NCI-H128 (cell line): ENCODE measurements around the gene SFSWAP.

ENCODE experiments used
- DNase-seq: peaks from one replicate; lab custom pipeline; 2025; ENCODE audit not compliant: unreplicated experiment; lab: John Stamatoyannopoulos, UW

SFSWAP gene

DNA sequence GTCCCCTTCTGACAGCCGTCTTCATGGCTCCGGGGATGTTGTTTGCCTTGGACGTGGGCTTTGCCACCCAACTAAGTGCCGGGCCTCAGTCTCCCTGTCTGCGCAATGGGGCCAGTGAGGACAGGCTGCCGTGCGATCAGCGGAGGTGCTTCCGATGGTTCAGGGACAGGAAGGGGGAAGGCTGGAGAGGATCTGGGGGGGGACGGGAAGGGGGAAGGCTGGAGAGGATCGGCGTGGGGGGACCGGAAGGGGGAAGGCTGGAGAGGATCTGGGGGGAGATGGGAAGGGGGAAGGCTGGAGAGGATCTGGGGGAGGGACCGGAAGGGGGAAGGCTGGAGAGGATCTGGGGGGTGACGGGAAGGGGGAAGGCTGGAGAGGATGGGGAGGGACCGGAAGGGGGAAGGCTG is 120.7 kb downstream of the SFSWAP start:
- DNase-seq: no peak

DNA sequence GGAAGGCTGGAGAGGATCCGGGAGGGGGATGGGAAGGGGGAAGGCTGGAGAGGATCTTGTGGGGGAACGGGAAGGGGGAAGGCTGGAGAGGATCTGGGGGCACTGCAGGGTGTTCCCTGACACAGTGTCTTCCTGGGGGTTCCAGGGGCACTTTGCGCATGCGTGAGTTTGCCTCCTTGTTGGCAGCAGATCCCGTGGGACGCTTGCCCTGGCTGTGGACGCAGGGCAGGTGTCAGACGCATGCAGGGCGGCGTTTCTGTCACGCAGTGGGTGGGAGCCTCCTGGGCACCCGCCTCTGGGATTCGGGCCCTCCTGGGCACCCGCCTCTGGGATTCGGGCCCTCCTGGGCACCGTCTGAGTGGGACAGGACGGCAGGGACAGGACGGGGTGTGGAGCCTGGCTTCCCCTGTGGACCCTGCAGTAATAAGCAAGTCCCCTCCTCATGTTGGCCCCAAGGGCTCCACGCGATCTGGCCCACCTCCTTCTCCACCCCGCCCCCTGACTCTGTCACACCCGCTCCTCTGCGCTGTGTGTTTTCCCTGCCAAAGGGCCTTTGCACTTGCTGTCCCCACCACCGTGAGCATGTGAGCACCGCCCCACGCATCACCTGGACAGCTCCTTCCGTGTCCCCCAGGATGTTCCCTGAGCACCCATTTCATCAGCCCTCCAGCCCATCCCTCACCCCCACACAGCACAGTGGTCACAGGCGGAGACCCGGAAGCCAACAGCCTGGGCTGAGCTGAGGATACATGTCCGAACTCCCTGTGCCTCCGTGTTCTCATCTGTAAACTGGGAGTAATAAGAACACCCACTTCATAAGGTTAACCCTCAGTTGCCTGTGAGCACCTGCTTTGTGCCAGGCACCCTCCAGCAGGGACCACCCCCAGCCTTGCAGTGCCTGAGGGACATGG is 121.7 kb downstream of the SFSWAP start:
- DNase-seq: peak; percentile 46

DNA sequence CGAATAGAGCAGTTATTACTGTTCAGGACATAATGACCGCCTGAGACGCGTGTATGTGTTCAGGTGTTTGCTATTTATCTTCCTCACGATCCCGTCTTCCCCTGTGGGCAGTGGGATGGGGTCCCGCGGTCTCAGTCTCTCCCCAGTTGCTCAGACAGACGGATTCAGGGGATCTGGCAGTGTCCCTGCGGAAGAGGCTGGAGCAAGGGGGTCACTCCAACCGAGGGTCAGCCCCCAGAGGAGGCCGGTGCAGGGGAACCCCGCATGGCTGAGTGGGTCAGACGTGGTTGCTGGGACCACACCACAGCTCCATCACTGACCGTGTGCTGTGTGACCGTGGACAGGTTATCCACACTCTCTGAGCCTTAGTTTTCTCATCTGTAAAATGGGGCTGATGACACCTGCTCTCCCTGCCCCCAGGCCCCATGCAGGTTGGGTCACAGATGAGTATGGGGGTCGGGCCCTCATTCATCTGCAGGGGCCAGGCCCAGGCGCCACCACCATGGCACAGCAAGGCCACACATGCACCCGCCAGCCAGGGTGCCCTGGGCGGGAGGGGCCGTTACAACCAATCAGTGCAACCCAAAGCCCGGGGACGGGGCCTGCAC is 122.5 kb downstream of the SFSWAP start:
- no peak for DNase-seq

DNA sequence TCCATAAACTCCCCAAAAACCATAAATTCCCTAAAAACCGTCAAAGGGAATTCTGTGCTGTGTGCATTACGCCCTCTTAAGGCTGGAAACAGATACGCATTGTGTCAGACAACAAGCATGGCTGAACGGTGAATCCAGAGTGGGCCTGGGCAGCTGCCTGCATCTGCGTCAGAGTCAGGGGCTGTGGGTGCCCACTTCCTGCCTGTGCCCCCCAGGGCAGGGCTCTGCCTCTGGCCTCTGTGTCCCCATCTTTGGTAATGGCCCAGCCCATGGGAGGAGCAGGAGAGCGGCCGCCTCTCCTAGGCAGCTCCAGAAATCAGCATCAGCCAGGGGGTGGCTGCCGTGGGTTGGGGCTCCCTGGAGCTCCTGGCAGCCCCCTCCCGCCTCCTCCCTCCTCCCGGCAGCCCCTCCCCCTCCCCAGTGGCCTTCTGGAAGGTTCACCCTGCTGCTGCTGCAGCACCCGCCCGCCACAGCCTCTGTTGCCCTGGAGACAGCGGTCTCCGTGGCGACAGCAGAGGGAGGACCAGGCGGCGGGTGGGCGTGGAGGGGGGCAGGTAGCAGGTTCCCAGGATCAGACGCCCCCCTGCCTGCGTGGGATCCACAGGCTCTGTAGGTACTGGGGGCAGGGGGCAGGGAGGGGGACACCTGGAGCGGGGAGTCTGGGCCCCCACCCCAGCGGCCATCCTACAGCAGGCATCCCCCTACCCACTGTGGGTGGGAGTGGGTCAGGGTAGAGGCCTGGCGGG is 123.2 kb downstream of the SFSWAP start:
- DNase-seq: no peak

- DNase-seq: no peak
Measured at GRCh38 chr12:131834798-131835615, 124.1 kb downstream of the SFSWAP start.

DNA sequence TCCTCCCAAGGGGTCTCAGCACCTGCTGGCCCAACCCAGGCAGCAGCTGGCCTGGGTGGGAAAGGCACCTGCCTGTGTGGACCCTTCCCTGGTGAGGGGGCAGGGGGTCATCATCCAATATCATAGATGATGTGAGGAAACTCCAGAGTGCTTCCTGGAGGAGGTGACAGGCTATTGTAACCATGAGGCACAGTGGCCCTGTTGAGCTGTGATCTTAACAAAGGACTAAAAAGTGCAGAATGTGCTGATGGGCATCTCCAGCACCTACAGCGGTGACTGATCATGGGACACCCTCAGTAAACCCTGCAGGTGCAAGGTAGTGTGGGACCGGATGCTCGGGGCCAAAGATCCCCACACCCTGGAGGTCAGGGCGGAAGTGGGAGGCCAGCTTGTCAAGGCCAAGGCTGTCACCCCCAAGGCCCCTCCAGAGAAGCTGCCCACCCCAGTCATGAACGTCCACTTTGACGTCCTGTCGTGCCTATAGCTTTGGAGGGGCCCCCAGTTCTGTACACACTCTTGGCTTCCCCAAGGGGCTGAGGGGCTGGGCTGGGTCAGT is 124.8 kb downstream of the SFSWAP start:
- DNase-seq: no peak

DNA sequence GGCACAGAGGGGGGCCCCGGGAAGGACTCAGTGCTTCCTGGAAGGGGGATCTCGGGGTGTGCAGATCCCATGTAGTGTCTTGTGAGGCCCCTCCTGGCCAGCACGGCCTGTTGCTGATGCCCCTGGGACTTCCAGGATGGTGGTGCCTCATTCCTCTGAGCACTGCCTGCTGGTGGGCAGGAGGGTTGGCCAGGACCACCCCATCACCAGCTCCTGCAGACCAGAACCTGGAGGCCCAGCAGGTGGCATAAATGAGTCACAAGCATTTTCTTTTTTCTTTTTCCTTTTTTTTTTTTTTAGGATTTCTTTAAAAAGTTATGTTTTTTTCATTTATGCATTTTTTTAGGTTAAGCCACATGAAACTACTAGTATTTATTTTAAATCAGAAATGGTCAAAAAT is 125.3 kb downstream of the SFSWAP start:
- no peak for DNase-seq

GRCh38 chr12:131836714-131837397 is 126.0 kb downstream of the SFSWAP start:
- no peak for DNase-seq

GRCh38 chr12:131840643-131841416 is 129.9 kb downstream of the SFSWAP start:
- no peak for DNase-seq

DNA sequence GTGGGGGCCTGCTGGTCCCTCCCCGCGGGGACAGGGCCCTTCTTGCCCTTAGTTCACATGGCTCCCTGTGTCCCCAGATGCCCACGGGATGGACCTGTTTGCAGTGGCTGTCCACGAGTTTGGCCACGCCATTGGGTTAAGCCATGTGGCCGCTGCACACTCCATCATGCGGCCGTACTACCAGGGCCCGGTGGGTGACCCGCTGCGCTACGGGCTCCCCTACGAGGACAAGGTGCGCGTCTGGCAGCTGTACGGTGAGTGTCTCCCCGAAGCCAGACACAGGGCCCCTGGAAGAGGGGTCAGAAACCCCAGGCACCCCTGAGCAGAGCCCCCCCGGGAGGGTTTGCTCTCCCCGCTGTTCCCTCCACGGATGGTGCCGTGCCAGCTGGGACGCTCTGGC is 130.7 kb downstream of the SFSWAP start:
- no peak for DNase-seq

DNA sequence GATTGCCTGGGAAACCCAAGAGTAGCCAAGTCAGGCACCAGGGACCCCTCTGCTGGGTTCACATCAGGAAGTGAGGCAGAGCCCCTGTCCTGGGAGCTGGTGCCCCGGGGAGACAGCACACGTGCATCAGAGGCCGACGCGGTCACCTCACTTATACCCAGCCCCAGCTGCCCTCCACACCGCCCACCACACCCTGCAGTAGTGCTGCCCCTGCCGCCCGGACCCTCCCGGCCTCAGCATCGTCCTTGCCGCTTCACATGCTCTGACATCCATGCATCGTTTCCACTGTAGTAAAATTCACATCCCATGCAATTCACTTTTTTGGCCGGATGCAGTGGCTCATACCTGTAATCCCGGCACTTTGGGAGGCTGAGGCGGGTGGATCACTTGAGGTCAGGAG is 131.3 kb downstream of the SFSWAP start:
- no peak for DNase-seq

DNA sequence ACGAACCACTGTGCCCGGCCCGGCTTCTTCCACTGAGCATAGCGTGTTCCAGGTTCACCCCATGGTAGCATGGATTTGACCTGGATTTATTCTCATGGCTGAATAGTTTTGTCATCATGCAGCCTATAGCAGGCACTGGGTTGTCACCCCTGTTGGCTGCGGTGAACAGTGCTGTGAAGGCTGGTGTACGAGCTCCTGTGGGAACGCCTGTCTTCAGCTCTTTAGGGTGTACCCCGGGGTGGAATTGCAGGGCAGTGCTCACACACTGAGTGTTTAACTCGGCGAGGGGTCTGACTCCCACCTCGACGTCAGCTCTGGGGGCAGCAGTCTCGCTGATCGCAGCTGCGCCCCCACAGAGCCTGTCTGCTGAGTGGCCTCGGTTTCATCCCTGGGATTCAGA is 132.6 kb downstream of the SFSWAP start:
- no peak for DNase-seq

DNA sequence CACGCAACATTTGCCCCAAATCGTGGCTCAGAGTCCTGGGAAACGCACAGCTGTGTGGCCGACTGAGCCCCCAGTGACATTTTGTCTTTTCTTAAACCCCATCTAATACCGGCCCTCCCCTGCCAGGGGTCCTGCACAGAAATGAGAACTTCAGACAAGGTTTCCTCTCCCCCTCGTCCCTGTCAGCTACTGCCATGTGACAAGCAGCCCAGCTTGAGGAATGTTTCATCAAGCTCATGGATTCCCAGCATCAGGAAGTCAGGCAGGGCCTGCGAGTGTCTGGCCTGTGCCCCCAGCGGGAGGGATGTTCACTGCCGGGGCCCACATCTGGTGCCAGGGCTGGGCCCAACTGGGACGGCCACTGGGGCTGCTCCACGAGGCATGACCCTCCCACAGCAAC is 133.2 kb downstream of the SFSWAP start:
- DNase-seq: no peak

DNA sequence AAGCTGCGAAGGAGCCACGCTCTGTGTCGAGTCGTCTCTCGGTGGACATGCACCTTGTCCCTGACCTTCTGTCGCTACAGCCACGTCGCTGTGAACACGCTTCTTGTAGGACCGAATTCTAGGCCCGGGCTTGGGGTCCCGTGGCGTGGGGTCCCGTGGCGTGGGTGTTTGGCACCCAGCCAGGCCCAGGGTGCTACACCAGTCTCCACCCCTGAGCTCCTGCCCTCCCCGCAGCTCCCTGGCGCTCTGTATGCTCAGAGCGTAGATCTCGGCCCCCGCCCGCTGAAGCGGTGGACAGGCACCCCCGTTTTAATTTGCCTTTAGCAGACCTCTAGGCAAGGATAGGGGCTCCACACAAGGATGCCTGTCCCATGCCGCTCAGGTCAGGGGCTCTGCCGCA is 133.8 kb downstream of the SFSWAP start:
- no peak for DNase-seq

GRCh38 chr12:131845121-131845520 is 134.2 kb downstream of the SFSWAP start:
- DNase-seq: no peak

DNA sequence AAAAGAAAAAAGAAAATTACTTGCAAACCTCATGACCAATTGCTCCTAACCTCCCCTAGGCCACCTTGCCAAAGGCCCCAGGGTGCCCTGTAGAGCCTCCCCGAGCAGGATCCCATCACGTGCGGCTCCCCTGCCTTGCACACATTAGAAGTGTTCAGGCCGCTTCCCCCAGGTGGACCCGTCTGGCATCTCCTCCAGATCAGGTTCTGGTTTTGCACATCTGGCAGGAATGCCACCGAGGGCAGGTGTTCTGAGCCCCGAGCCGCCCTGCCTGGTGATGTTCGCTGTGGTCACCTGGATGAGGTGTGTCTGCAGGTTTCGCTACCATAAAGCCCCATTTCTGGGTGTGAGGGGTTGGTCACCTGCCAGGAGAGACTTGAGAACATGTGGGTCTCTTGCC is 136.6 kb downstream of the SFSWAP start:
- DNase-seq: no peak

DNA sequence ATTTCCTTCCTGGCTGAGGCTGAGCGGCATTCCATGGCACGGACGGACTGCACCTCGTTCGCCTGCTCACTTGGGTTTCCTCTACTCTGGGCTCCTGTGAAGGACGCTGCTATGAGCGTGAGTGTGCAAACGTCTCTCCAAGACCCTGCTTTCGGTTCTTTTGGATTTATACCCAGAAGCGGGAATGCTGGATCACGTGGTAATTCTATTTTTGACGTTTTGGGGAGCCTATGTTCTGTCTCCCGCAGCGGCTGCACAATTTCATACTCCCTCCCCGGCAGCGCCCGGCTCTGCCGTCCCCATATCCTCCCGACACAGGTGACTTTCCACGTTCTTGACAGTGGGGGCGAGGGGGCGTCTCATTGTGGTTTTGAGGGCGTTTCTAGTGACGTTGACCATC is 137.9 kb downstream of the SFSWAP start:
- no peak for DNase-seq
